GM19239 (cell line): ENCODE measurements around the gene LRP2.

Experiments used
- DNase-seq: peaks from one replicate; pipeline ENCODE4 v3.0.0; 2011; ENCODE audit warnings: low spot score; ENCODE audit not compliant: insufficient read length
- FAIRE-seq: peaks from 2 replicates; lab custom pipeline; 2011; peaks lifted over from hg19 to GRCh38; lab: Jason Lieb, UNC

Gene LRP2

GRCh38 chr2:169077674-169078240 is 284.6 kb downstream of the LRP2 start:
- DNase-seq = no peak
- no peak for FAIRE-seq
